SK-N-SH (cell line): ENCODE results near the gene ZDHHC18. TPM values are rescaled to one million over a fixed set of nuclear protein-coding genes. Genes with fewer than 3 reads are reported as not detected.

Experiments used
- CTCF ChIA-PET: fragments of 300-600, 350-600 bp; formaldehyde crosslinking; extraction: SDS; loops from one replicate; lab custom pipeline; 2021; lab: Yijun Ruan, JAX
- POLR2A ChIA-PET: fragments of 350-600 bp; sonication (Branson Sonifier 250); formaldehyde crosslinking; extraction: SDS; loops from one replicate; lab custom pipeline; 2020; ENCODE audit warnings: antibody characterized with exemption, inconsistent platforms; lab: Yijun Ruan, JAX
- DNase-seq: peaks from one replicate; pipeline ENCODE4 v3.0.0; 2012
- H2AFZ ChIP-seq: fragments of 200-600 bp; sonication (generic); 2 replicates; pipeline ENCODE4 v1.8.1; 2016; ENCODE audit warnings: antibody characterized with exemption, mild to moderate bottlenecking, low read depth
- H3F3A ChIP-seq: fragments of 200-600 bp; sonication (generic); replicated peaks from 2 replicates; pipeline ENCODE3; 2016; ENCODE audit warnings: antibody characterized with exemption, mild to moderate bottlenecking; ENCODE audit not compliant: insufficient read depth
- H3K27ac ChIP-seq, 2 experiments: fragments of 200-500 bp in 1 of 2; fragments of 200-600 bp in 1 of 2; sonication (Bioruptor generic) in 1 of 2; sonication (generic), shearing (Covaris generic) in 1 of 2; 2 replicates each; pipeline versions ENCODE4 v1.5.1 to v1.6.1; 2014 to 2016; ENCODE audit warnings: low read depth in 2 of 2, inconsistent platforms in 1 of 2, low read length in 1 of 2, mild to moderate bottlenecking in 1 of 2, mixed read lengths in 1 of 2
- H3K27me3 ChIP-seq: fragments of 200-600 bp; sonication (generic), shearing (Covaris generic); 2 replicates; pipeline ENCODE4 v1.6.1; 2016; ENCODE audit warnings: mixed run types; ENCODE audit not compliant: insufficient read depth
- H3K36me3 ChIP-seq, 2 experiments: fragments of 200-500 bp in 1 of 2; fragments of 200-600 bp in 1 of 2; sonication (Bioruptor generic) in 1 of 2; sonication (generic) in 1 of 2; replicated peaks in 1 of 2; 2 replicates each; pipeline versions ENCODE3 to v1.5.1; 2014 to 2016; ENCODE audit warnings: low read length in 1 of 2, mild to moderate bottlenecking in 1 of 2; ENCODE audit not compliant: insufficient read depth in 2 of 2, control insufficient read depth in 1 of 2
- H3K4me1 ChIP-seq, 2 experiments: fragments of 200-500 bp in 1 of 2; fragments of 200-600 bp in 1 of 2; sonication (Bioruptor generic) in 1 of 2; sonication (generic), shearing (Covaris generic) in 1 of 2; 2 replicates each; pipeline versions ENCODE4 v1.5.1 to v1.6.1; 2014 to 2016; ENCODE audit warnings: low read depth in 1 of 2, low read length in 1 of 2, mixed run types in 1 of 2; ENCODE audit not compliant: insufficient read depth in 2 of 2, control insufficient read depth in 1 of 2
- H3K4me2 ChIP-seq: fragments of 200-600 bp; sonication (generic), shearing (Covaris generic); 2 replicates; pipeline ENCODE4 v1.6.1; 2017; ENCODE audit warnings: mixed run types
- H3K4me3 ChIP-seq, 2 experiments: fragments of 200-500 bp in 1 of 2; fragments of 200-600 bp in 1 of 2; sonication (Bioruptor generic) in 1 of 2; sonication (generic), shearing (Covaris generic) in 1 of 2; 2 replicates each; pipeline versions ENCODE4 v1.5.1 to v1.8.1; 2014 to 2016; ENCODE audit warnings: low read depth in 2 of 2, inconsistent platforms in 1 of 2, low read length in 1 of 2, mild to moderate bottlenecking in 1 of 2, mixed read lengths in 1 of 2, moderate library complexity in 1 of 2
- H3K79me2 ChIP-seq: fragments of 200-600 bp; sonication (generic); 2 replicates; pipeline ENCODE4 v1.8.1; 2017; ENCODE audit warnings: mild to moderate bottlenecking; ENCODE audit not compliant: insufficient read depth
- H3K9ac ChIP-seq: fragments of 200-600 bp; sonication (generic); 2 replicates; pipeline ENCODE4 v1.6.1; 2017; ENCODE audit warnings: mixed run types
- H3K9me2 ChIP-seq: fragments of 200-600 bp; sonication (generic); 2 replicates; pipeline ENCODE4 v1.6.1; 2017; ENCODE audit warnings: mixed run types
- H3K9me3 ChIP-seq: fragments of 200-600 bp; sonication (generic); 2 replicates; pipeline ENCODE4 v1.6.1; 2017; ENCODE audit warnings: mixed run types, mild to moderate bottlenecking, moderate library complexity
- H4K20me1 ChIP-seq: fragments of 200-600 bp; sonication (generic); 2 replicates; pipeline ENCODE4 v1.6.1; 2017; ENCODE audit warnings: mild to moderate bottlenecking, mixed run types; ENCODE audit not compliant: insufficient read depth
- CHD2 ChIP-seq: fragments of 150-350 bp; IDR thresholded peaks from 2 replicates; pipeline ENCODE4 v1.6.1; 2018; ENCODE audit warnings: low read length; ENCODE audit not compliant: partially characterized antibody
- CTCF ChIP-seq: fragments of 200-600 bp; sonication (generic); IDR thresholded peaks from 2 replicates; pipeline ENCODE4 v1.6.1; 2017; ENCODE audit warnings: antibody characterized with exemption, mild to moderate bottlenecking, moderate library complexity
- EP300 ChIP-seq, 2 experiments: IDR thresholded peaks; 2 replicates each; pipeline versions ENCODE4 v1.4.0 to v1.6.1; 2012; ENCODE audit warnings: borderline replicate concordance in 1 of 2, low read depth in 1 of 2, low read length in 1 of 2
- FOSL2 ChIP-seq: IDR thresholded peaks from 2 replicates; pipeline ENCODE4 v1.4.0; 2012; ENCODE audit warnings: low read depth, mild to moderate bottlenecking, moderate library complexity, borderline replicate concordance
- FOXJ3 ChIP-seq: sonication (generic); formaldehyde crosslinking; IDR thresholded peaks from 2 replicates; pipeline ENCODE4 v1.5.1; 2020; ENCODE audit warnings: mild to moderate bottlenecking, missing genetic modification reagents
- FOXM1 ChIP-seq: IDR thresholded peaks from 2 replicates; pipeline ENCODE4 v1.4.0; 2012; ENCODE audit warnings: low read depth, mild to moderate bottlenecking
- GATA2 ChIP-seq: sonication (generic); formaldehyde crosslinking; IDR thresholded peaks from 2 replicates; pipeline ENCODE4 v1.5.0; 2020; ENCODE audit warnings: mild to moderate bottlenecking, missing genetic modification reagents
- JUND ChIP-seq: IDR thresholded peaks from 2 replicates; pipeline ENCODE4 v1.4.0; 2012
- MXI1 ChIP-seq: IDR thresholded peaks from 2 replicates; pipeline ENCODE4 v1.6.1; 2012; ENCODE audit warnings: mild to moderate bottlenecking, low read depth, low read length, improper control_type of control experiment
- NRF1 ChIP-seq: IDR thresholded peaks from 2 replicates; pipeline ENCODE4 v1.6.1; 2012; ENCODE audit warnings: low read depth, mild to moderate bottlenecking, low read length
- PBX3 ChIP-seq: IDR thresholded peaks from 2 replicates; pipeline ENCODE4; 2012
- RAD21 ChIP-seq: IDR thresholded peaks from 2 replicates; pipeline ENCODE4 v1.6.1; 2012; ENCODE audit warnings: mild to moderate bottlenecking, low read length
- RFX5 ChIP-seq: IDR thresholded peaks from 2 replicates; pipeline ENCODE4 v1.6.1; 2012; ENCODE audit warnings: mild to moderate bottlenecking, improper control_type of control experiment, low read length
- TCF12 ChIP-seq: IDR thresholded peaks from 2 replicates; pipeline ENCODE4 v1.4.0; 2012
- TEAD4 ChIP-seq: IDR thresholded peaks from 2 replicates; pipeline ENCODE4 v1.4.0; 2012; ENCODE audit warnings: mild to moderate bottlenecking, borderline replicate concordance; ENCODE audit not compliant: insufficient read depth
- USF1 ChIP-seq: IDR thresholded peaks from 2 replicates; pipeline ENCODE4 v1.4.0; 2012; ENCODE audit warnings: low read depth, borderline replicate concordance
- USF2 ChIP-seq: fragments of 150-350 bp; IDR thresholded peaks from 2 replicates; pipeline ENCODE4 v1.6.1; 2017; ENCODE audit warnings: antibody characterized with exemption, low read length, low read depth, borderline replicate concordance
- WGBS: methylation state at CpG from one replicate; pipeline ENCODE4 v1.1.6; 2017; ENCODE audit warnings: low lambda C conversion rate; 5-methylcytosine and 5-hydroxymethylcytosine counted together
- polyA plus RNA-seq, 3 experiments: library from polyadenylated mRNA; depleted of rRNA; stranded (reverse); fragments of >200 nt; gene quantifications; 2 replicates each; pipeline ENCODE4 v1.2.3, GENCODE V29; 2012

The ZDHHC18 gene
- polyA plus RNA-seq, 1 of the 3 experiments (the other 2 are of a cell fraction), result 33.0 TPM

GRCh38 chr1:26848499-26848898 is 22.0 kb downstream of the ZDHHC18 start:
- POLR2A ChIA-PET, result no interaction called here
- H3K36me3 ChIP-seq, result peaks cover 9 to 39% of the 10 kb centered on the region in 2 experiments
- H3K9ac ChIP-seq, result peak overlapping the region; percentile 22; the same call in 1 of the 2 replicates

More at GRCh38 chr1:26848499-26848898, 22.0 kb downstream of the ZDHHC18 start:
- H3K4me3 ChIP-seq, result no peak overlapping the region
- peaks cover 0 to 8% of the 10 kb centered on the region in 2 experiments; a peak in 2 of 4 replicates for H3K4me1 ChIP-seq
- WGBS, result 95% methylated on average over 10 of the region's 10 CpGs
- H3K27ac ChIP-seq, result peak overlapping the region in 1 of 2 experiments; percentile 80; a peak in 2 of 4 replicates
- peaks cover 18% of the 10 kb centered on the region for H3F3A ChIP-seq
- H2AFZ ChIP-seq, result no peak overlapping the region
- CTCF ChIA-PET, result interaction anchor here (0.7 to 1.3 kb wide), 3 partner anchors 15 to 31 kb away, joined by 3 to 4 read pairs (median 3); no protein-coding TSS in a partner anchor
- no peaks in the 10 kb centered on the region for H3K27me3 ChIP-seq
- H3K4me2 ChIP-seq, result peak overlapping the region; percentile 10; the same call in 1 of the 2 replicates
- TF ChIP-seq FOXM1, result no peak
- TF ChIP-seq GATA2 (CRISPR knock-in tag), result no peak
- TF ChIP-seq CTCF, result no peak
- TF ChIP-seq TCF12, result no peak
- TF ChIP-seq RFX5, result no peak
- no peak for TF ChIP-seq RAD21
- no peak for TF ChIP-seq PBX3
- no peak for TF ChIP-seq FOXJ3 (CRISPR knock-in tag)
- TF ChIP-seq CHD2, result no peak
- TF ChIP-seq EP300 (IDR thresholded peaks at IDR 0.05; ENCODE audit: borderline replicate concordance in 1 of 2, low read depth in 1 of 2, low read length in 1 of 2), result no peak
- TF ChIP-seq FOSL2, result no peak
- TF ChIP-seq USF1, result no peak
- TF ChIP-seq TEAD4, result no peak
- TF ChIP-seq MXI1, result no peak
- no peak for TF ChIP-seq JUND
- TF ChIP-seq NRF1, result no peak
- TF ChIP-seq USF2, result no peak
- no peak for DNase-seq
- no peaks in the 10 kb centered on the region for H3K9me3 ChIP-seq
- no peaks in the 10 kb centered on the region for H4K20me1 ChIP-seq
- H3K79me2 ChIP-seq, result peaks cover 15% of the 10 kb centered on the region; the same call in 1 of the 2 replicates
- H3K9me2 ChIP-seq, result no peaks in the 10 kb centered on the region
